GM12878 (cell line): ENCODE data around the gene THRA. TPM values are rescaled to one million over a fixed set of nuclear protein-coding genes. Genes with fewer than 3 reads are reported as not detected.

ENCODE experiments used
- ATAC-seq: fragments of 200-7000 bp; cut with Tn5 transposase; 3 replicates; pipeline ENCODE4 v1.9.1; 2020; ENCODE audit warnings: mild to moderate bottlenecking, moderate library complexity
- BruUV-seq: library from RNA; stranded (reverse); fragments of 400-500 nt; replicated peaks from 2 replicates; lab custom pipeline; 2021; lab: Mats Ljungman, UMichigan
- CTCF ChIA-PET: fragments of 300-600 bp; sonication (Branson Sonifier 250); formaldehyde crosslinking; extraction: SDS; loops from one replicate; lab custom pipeline; 2021; ENCODE audit warnings: inconsistent platforms; lab: Yijun Ruan, JAX
- POLR2A ChIA-PET: fragments of 350-600 bp; formaldehyde crosslinking; extraction: SDS; loops from one replicate; lab custom pipeline; 2021; ENCODE audit warnings: inconsistent platforms; lab: Charles Lee
- RAD21 ChIA-PET: fragments of 300-600 bp; sonication (Branson Sonifier 250); formaldehyde crosslinking; loops from one replicate; lab custom pipeline; 2023; ENCODE audit warnings: antibody characterized with exemption; ENCODE audit not compliant: unreplicated experiment; lab: Charles Lee
- SMC1A ChIA-PET: fragments of 300-600 bp; sonication (Branson Sonifier 250); formaldehyde crosslinking; loops from one replicate; lab custom pipeline; 2023; ENCODE audit not compliant: unreplicated experiment, uncharacterized antibody; lab: Charles Lee
- DNase-seq: peaks from one replicate; pipeline ENCODE4 v3.0.0-alpha.2; 2011; ENCODE audit warnings: low read depth, low spot score
- FAIRE-seq: peaks from 3 replicates; lab custom pipeline; 2011; peaks lifted over from hg19 to GRCh38; lab: Jason Lieb, UNC
- H2AFZ ChIP-seq: 2 replicates; pipeline ENCODE4 v1.6.0; 2011; ENCODE audit warnings: low read depth, low read length, control low read depth; ENCODE audit not compliant: control insufficient read depth
- H3K27ac ChIP-seq: 2 replicates; pipeline ENCODE4 v1.5.1; 2011; ENCODE audit warnings: control low read depth; ENCODE audit not compliant: control insufficient read depth, insufficient read depth
- H3K27me3 ChIP-seq, 2 experiments: replicated peaks in 1 of 2; 2 replicates each; pipeline versions ENCODE4 v1.6.0 to v1.6.1; 2011; ENCODE audit warnings: low read length in 1 of 2; ENCODE audit not compliant: control insufficient read depth in 2 of 2, insufficient read depth in 2 of 2
- H3K36me3 ChIP-seq, 2 experiments: 2 replicates each; pipeline ENCODE4 v1.5.1; 2011; ENCODE audit warnings: low read length in 1 of 2; ENCODE audit not compliant: control insufficient read depth in 2 of 2, insufficient read depth in 2 of 2
- H3K4me1 ChIP-seq: 2 replicates; pipeline ENCODE4 v1.6.1; 2011; ENCODE audit warnings: mild to moderate bottlenecking, low read length, moderate library complexity, mixed read lengths; ENCODE audit not compliant: control insufficient read depth, insufficient read depth
- H3K4me2 ChIP-seq: 2 replicates; pipeline ENCODE4 v1.6.0; 2011; ENCODE audit warnings: control low read depth; ENCODE audit not compliant: control insufficient read depth, insufficient read depth
- H3K4me3 ChIP-seq: fragments of 200-600 bp; sonication (generic); 2 replicates; pipeline ENCODE4 v1.5.1; 2016
- H3K79me2 ChIP-seq: 2 replicates; pipeline ENCODE4 v1.6.0; 2011; ENCODE audit warnings: low read length; ENCODE audit not compliant: control insufficient read depth, insufficient read depth
- H3K9ac ChIP-seq: 2 replicates; pipeline ENCODE4 v1.8.0; 2011; ENCODE audit warnings: low read length, control low read depth, mixed read lengths; ENCODE audit not compliant: control insufficient read depth, insufficient read depth
- H3K9me3 ChIP-seq: replicated peaks from 3 replicates; pipeline ENCODE4 v1.5.1; 2011; ENCODE audit warnings: mild to moderate bottlenecking, low read length; ENCODE audit not compliant: control insufficient read depth, insufficient read depth
- H4K20me1 ChIP-seq: 2 replicates; pipeline ENCODE4 v1.6.0; 2011; ENCODE audit not compliant: control insufficient read depth, insufficient read depth
- ASH2L ChIP-seq: fragments of 300-600, 200-600 bp; sonication (generic); IDR thresholded peaks from 2 replicates; pipeline ENCODE4 v1.6.1; 2017; ENCODE audit warnings: low read depth, mild to moderate bottlenecking, borderline replicate concordance
- CEBPB ChIP-seq, 2 experiments: fragments of 150-350 bp in 1 of 2; IDR thresholded peaks; 2 replicates each; pipeline ENCODE4 v1.6.1; 2012 to 2014; ENCODE audit warnings: low read depth in 2 of 2, low read length in 2 of 2, borderline replicate concordance in 1 of 2, inconsistent platforms in 1 of 2
- HDAC6 ChIP-seq: fragments of 200-600 bp; sonication (generic); IDR thresholded peaks from one replicate; pipeline ENCODE4 v1.8.0; 2017; ENCODE audit warnings: antibody characterized with exemption; ENCODE audit not compliant: unreplicated experiment
- KDM1A ChIP-seq: fragments of 200-600 bp; sonication (generic); IDR thresholded peaks from 2 replicates; pipeline ENCODE4 v1.6.1; 2016; ENCODE audit warnings: borderline replicate concordance
- MTA2 ChIP-seq: fragments of 450-650 bp; IDR thresholded peaks from 2 replicates; pipeline ENCODE4 v1.6.1; 2016; ENCODE audit warnings: low read depth, mild to moderate bottlenecking, moderate library complexity
- NFXL1 ChIP-seq: fragments of 450-650 bp; IDR thresholded peaks from 2 replicates; pipeline ENCODE4 v1.6.1; 2017; ENCODE audit warnings: antibody characterized with exemption, mild to moderate bottlenecking, borderline replicate concordance
- RAD21 ChIP-seq: IDR thresholded peaks from 2 replicates; pipeline ENCODE4 v1.6.1; 2011; ENCODE audit warnings: mild to moderate bottlenecking, low read depth, low read length, moderate library complexity; ENCODE audit not compliant: insufficient read depth
- RBBP5 ChIP-seq: fragments of 200-600 bp; sonication (generic); conservative IDR thresholded peaks from 2 replicates; pipeline ENCODE4 v1.6.1; 2016
- SIN3A ChIP-seq: IDR thresholded peaks from 2 replicates; pipeline ENCODE4 v1.6.1; 2012; ENCODE audit warnings: low read depth, low read length, improper control_type of control experiment
- SREBF1 ChIP-seq: IDR thresholded peaks from 2 replicates; pipeline ENCODE4 v1.6.1; 2012; ENCODE audit warnings: mild to moderate bottlenecking, low read length
- TAF1 ChIP-seq: IDR thresholded peaks from 2 replicates; pipeline ENCODE4 v1.6.1; 2011; ENCODE audit warnings: mild to moderate bottlenecking, low read depth, low read length, borderline replicate concordance
- WRNIP1 ChIP-seq: IDR thresholded peaks from 2 replicates; pipeline ENCODE4 v1.6.1; 2011; ENCODE audit warnings: low read depth, low read length, improper control_type of control experiment, borderline replicate concordance
- ZNF274 ChIP-seq: IDR thresholded peaks from one replicate; pipeline ENCODE4 v1.8.0; 2011; ENCODE audit not compliant: insufficient read length, insufficient read depth
- ZZZ3 ChIP-seq: IDR thresholded peaks from 2 replicates; pipeline ENCODE4 v1.6.1; 2011; ENCODE audit warnings: low read depth; ENCODE audit not compliant: control insufficient read depth, insufficient read length
- WGBS: methylation state at CpG from one replicate; pipeline ENCODE4 v1.1.6; 2016; ENCODE audit warnings: low lambda C conversion rate; ENCODE audit not compliant: insufficient replicate concordance, insufficient coverage; ENCODE audit errors: missing lambda C conversion rate; 5-methylcytosine and 5-hydroxymethylcytosine counted together
- in situ Hi-C: fragments of 300-500 bp; cut with MboI; formaldehyde crosslinking; loops from 9 replicates; pipeline ENCODE4 v1.14.3; 2018; ENCODE audit warnings: mixed read lengths
- intact Hi-C: fragments of 100-400 bp; cut with micrococcal nuclease; formaldehyde crosslinking; loops from one replicate; pipeline ENCODE4 v1.14.2; 2022; ENCODE audit not compliant: unreplicated experiment
- polyA plus RNA-seq, 11 experiments: library from polyadenylated mRNA; depleted of rRNA in 4 of 11; unstranded in 6 of 11; stranded (reverse) in 5 of 11; fragments of >200 nt; fragmentation: Nextera tagmentation in 4 of 11; fragmentation: Illumina TruSeq in 1 of 11; extraction: Ambion mirVana in 4 of 11; extraction: Trizol in 1 of 11; gene quantifications; 1 replicate in 1 of 11; 2 replicates in 10 of 11; pipeline versions ENCODE4 v1.2.1 to v1.2.3, GENCODE V29; 2011 to 2016; ENCODE audit warnings: inconsistent platforms in 2 of 11, missing spikeins in 2 of 11, low read depth in 1 of 11
- total RNA-seq, 4 experiments: library from RNA; depleted of rRNA in 3 of 4; stranded (reverse); fragments of >200 nt in 3 of 4; fragmentation: Illumina TruSeq in 1 of 4; extraction: Trizol in 1 of 4; gene quantifications; 2 replicates each; pipeline versions ENCODE4 v1.2.1 to v1.2.3, GENCODE V29; 2013 to 2021
- TF ChIP-seq, protein P1 (sequence below): fragments of 450-650 bp; formaldehyde crosslinking; IDR thresholded peaks from 2 replicates; pipeline ENCODE4 v1.5.0; 2022; ENCODE audit warnings: mild to moderate bottlenecking, missing genetic modification characterization
- TF ChIP-seq, protein P2 (sequence below): IDR thresholded peaks from 2 replicates; pipeline ENCODE4 v1.6.1; 2012; ENCODE audit warnings: low read depth, low read length, improper control_type of control experiment
- TF ChIP-seq, protein P3 (sequence below): fragments of 450-650 bp; IDR thresholded peaks from 2 replicates; pipeline ENCODE4 v1.6.1; 2018; ENCODE audit warnings: borderline replicate concordance, mild to moderate bottlenecking; ENCODE audit not compliant: partially characterized antibody

Gene THRA
- total and polyA plus RNA-seq, 10 of the 15 experiments (the other 5 are each of a cell fraction or from before 2014, with no cell fraction given), result 0.03 to 2.0 (median 0.64) TPM

DNA sequence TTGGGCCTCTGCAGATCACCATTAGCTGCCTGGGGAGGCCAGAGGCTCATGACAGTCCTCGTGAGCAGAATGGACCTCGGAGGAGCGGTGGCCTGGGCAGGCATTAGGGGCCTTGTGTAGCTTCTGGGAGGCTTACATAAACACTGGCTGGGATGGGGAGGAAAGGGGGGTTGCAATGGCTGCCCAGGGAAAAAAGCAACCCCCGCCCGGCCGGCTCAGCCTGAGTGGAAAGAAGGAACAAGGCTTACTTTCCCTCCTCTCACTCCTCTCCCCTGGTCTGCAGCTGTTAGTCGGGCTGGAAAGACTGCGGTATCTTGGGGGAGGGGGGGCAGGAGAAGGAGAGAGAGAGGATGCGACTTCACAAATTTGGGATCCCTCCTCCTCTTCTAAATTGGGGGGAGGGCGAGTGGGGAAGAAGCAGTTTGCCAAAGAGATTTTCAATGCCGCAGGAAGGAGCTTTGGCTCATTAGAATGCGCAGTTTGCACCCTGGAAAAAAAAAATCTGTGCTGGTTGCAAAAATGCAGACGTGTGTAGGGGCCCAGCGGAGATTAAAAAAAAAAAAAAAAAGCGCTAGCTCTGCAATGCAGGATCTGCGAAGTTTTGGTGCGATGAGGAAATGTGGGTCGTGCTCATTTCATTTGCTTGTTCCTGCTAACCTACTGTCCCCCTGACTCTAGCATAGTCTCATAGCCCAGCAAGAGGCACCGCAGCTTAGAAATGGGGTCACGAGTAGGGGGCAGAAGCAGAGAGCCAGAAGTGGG, 44.2 kb downstream of the THRA start:
- BruUV-seq, result no TSS peak
- in situ Hi-C loops (no loop called here), intact Hi-C loops (no loop called here)
- ATAC-seq, result no peak
- no peak overlapping the region for H3K4me3 ChIP-seq
- H3K79me2 ChIP-seq, result no peaks in the 10 kb centered on the region
- CTCF ChIA-PET, result interaction anchor here (0.6 to 1.4 kb wide), 7 partner anchors 17 to 105 kb away, joined by 3 to 6 read pairs (median 3); partner anchors contain the start of gene CSF3
- no peak overlapping the region; the same call in 1 of the 2 replicates for H2AFZ ChIP-seq
- no peak overlapping the region; the same call in 1 of the 2 replicates for H3K4me2 ChIP-seq
- peaks cover 60% of the 10 kb centered on the region for H3K4me1 ChIP-seq
- WGBS, result 77% methylated on average over 17 of the region's 20 CpGs
- SMC1A ChIA-PET, result interaction anchor here (1.0 to 1.8 kb wide), 2 partner anchors 8 to 31 kb away, joined by 5 to 6 read pairs; no protein-coding TSS in a partner anchor
- no peaks in the 10 kb centered on the region for H3K27me3 ChIP-seq
- no peak overlapping the region for H3K27ac ChIP-seq
- FAIRE-seq, result no peak
- no peaks in the 10 kb centered on the region for H3K9me3 ChIP-seq
- H3K9ac ChIP-seq, result no peak overlapping the region
- POLR2A ChIA-PET, result interaction anchor here (0.6 to 0.8 kb wide), 2 partner anchors 8 to 30 kb away, joined by 4 to 5 read pairs; no protein-coding TSS in a partner anchor
- no peaks in the 10 kb centered on the region for H3K36me3 ChIP-seq
- RAD21 ChIA-PET, result interaction anchor here (0.8 to 1.3 kb wide), 3 partner anchors 8 to 62 kb away, joined by 3 to 4 read pairs (median 4); no protein-coding TSS in a partner anchor
- DNase-seq, result no peak
- no peaks in the 10 kb centered on the region for H4K20me1 ChIP-seq
- no peak for TF ChIP-seq RAD21
- TF ChIP-seq ASH2L, result no peak
- no peak for TF ChIP-seq NFXL1
- no peak for TF ChIP-seq TAF1
- TF ChIP-seq ZNF274, result no peak
- TF ChIP-seq, protein P1, sequence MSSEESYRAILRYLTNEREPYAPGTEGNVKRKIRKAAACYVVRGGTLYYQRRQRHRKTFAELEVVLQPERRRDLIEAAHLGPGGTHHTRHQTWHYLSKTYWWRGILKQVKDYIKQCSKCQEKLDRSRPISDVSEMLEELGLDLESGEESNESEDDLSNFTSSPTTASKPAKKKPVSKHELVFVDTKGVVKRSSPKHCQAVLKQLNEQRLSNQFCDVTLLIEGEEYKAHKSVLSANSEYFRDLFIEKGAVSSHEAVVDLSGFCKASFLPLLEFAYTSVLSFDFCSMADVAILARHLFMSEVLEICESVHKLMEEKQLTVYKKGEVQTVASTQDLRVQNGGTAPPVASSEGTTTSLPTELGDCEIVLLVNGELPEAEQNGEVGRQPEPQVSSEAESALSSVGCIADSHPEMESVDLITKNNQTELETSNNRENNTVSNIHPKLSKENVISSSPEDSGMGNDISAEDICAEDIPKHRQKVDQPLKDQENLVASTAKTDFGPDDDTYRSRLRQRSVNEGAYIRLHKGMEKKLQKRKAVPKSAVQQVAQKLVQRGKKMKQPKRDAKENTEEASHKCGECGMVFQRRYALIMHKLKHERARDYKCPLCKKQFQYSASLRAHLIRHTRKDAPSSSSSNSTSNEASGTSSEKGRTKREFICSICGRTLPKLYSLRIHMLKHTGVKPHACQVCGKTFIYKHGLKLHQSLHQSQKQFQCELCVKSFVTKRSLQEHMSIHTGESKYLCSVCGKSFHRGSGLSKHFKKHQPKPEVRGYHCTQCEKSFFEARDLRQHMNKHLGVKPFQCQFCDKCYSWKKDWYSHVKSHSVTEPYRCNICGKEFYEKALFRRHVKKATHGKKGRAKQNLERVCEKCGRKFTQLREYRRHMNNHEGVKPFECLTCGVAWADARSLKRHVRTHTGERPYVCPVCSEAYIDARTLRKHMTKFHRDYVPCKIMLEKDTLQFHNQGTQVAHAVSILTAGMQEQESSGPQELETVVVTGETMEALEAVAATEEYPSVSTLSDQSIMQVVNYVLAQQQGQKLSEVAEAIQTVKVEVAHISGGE (CRISPR knock-in tag), result no peak
- TF ChIP-seq, protein P2, sequence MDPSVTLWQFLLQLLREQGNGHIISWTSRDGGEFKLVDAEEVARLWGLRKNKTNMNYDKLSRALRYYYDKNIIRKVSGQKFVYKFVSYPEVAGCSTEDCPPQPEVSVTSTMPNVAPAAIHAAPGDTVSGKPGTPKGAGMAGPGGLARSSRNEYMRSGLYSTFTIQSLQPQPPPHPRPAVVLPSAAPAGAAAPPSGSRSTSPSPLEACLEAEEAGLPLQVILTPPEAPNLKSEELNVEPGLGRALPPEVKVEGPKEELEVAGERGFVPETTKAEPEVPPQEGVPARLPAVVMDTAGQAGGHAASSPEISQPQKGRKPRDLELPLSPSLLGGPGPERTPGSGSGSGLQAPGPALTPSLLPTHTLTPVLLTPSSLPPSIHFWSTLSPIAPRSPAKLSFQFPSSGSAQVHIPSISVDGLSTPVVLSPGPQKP, result no peak
- TF ChIP-seq ZZZ3, result no peak
- TF ChIP-seq, protein P3, sequence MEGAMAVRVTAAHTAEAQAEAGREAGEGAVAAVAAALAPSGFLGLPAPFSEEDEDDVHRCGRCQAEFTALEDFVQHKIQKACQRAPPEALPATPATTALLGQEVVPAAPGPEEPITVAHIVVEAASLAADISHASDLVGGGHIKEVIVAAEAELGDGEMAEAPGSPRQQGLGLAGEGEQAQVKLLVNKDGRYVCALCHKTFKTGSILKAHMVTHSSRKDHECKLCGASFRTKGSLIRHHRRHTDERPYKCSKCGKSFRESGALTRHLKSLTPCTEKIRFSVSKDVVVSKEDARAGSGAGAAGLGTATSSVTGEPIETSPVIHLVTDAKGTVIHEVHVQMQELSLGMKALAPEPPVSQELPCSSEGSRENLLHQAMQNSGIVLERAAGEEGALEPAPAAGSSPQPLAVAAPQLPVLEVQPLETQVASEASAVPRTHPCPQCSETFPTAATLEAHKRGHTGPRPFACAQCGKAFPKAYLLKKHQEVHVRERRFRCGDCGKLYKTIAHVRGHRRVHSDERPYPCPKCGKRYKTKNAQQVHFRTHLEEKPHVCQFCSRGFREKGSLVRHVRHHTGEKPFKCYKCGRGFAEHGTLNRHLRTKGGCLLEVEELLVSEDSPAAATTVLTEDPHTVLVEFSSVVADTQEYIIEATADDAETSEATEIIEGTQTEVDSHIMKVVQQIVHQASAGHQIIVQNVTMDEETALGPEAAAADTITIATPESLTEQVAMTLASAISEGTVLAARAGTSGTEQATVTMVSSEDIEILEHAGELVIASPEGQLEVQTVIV, result no peak
- no peak for TF ChIP-seq CEBPB (IDR thresholded peaks at IDR 0.05; ENCODE audit: borderline replicate concordance in 1 of 2, low read depth in 2 of 2, low read length in 2 of 2)
- no peak for TF ChIP-seq RBBP5
- no peak for TF ChIP-seq WRNIP1
- no peak for TF ChIP-seq SREBF1
- no peak for TF ChIP-seq KDM1A
- TF ChIP-seq SIN3A, result no peak
- TF ChIP-seq HDAC6, result no peak
- no peak for TF ChIP-seq MTA2
